HEK293 (cell line): ENCODE measurements around the gene SLC38A3.

Source experiments
- CTCF ChIA-PET: fragments of 350-600 bp; formaldehyde crosslinking; extraction: SDS; loops from one replicate; lab custom pipeline; 2021; ENCODE audit warnings: antibody characterized with exemption; lab: Yijun Ruan, JAX
- POLR2A ChIA-PET: fragments of 300-600 bp; formaldehyde crosslinking; extraction: SDS; loops from one replicate; lab custom pipeline; 2020; ENCODE audit warnings: antibody characterized with exemption, inconsistent platforms; lab: Yijun Ruan, JAX
- H3K27ac ChIP-seq: fragments of 200-500 bp; sonication (Bioruptor generic); 2 replicates; pipeline ENCODE4 v1.5.1; 2014; ENCODE audit warnings: low read depth, low read length, control low read depth, inconsistent platforms; ENCODE audit errors: extremely low read depth
- H3K36me3 ChIP-seq, 2 experiments: fragments of 200-500 bp in 1 of 2; sonication (Bioruptor generic) in 1 of 2; 1 replicate in 1 of 2; 2 replicates in 1 of 2; pipeline ENCODE4 v1.5.1; 2014 to 2017; ENCODE audit warnings: inconsistent platforms in 2 of 2, low read length in 2 of 2; ENCODE audit not compliant: control insufficient read depth in 2 of 2, insufficient read depth in 1 of 2
- H3K4me1 ChIP-seq: fragments of 200-500 bp; sonication (Bioruptor generic); 2 replicates; pipeline ENCODE4 v1.5.1; 2014; ENCODE audit warnings: mild to moderate bottlenecking, low read length, inconsistent platforms; ENCODE audit not compliant: control insufficient read depth, insufficient read depth
- H3K4me3 ChIP-seq: 2 replicates; pipeline ENCODE4 v1.5.1; 2011; ENCODE audit warnings: low read depth, mild to moderate bottlenecking, control low read depth, low read length, moderate library complexity
- H3K9me3 ChIP-seq: fragments of 200-500 bp; sonication (Bioruptor generic); 2 replicates; pipeline ENCODE4 v1.5.1; 2014; ENCODE audit warnings: low read depth, low read length, inconsistent platforms; ENCODE audit not compliant: control insufficient read depth, insufficient read depth
- REPIN1 ChIP-seq: fragments of 450-650 bp; formaldehyde crosslinking; IDR thresholded peaks from 2 replicates; pipeline ENCODE4 v1.5.1; 2017; ENCODE audit warnings: missing biosample characterization, missing genetic modification characterization, low read depth
- TCF7L2 ChIP-seq: IDR thresholded peaks from 2 replicates; pipeline ENCODE4 v1.6.1; 2011; ENCODE audit warnings: low read depth, mild to moderate bottlenecking, inconsistent platforms, low read length, moderate library complexity, borderline replicate concordance
- ZBTB21 ChIP-seq: fragments of 450-650 bp; formaldehyde crosslinking; IDR thresholded peaks from 2 replicates; pipeline ENCODE4 v1.5.1; 2017; ENCODE audit warnings: missing biosample characterization, missing genetic modification characterization
- ZBTB7A ChIP-seq: fragments of 450-650 bp; formaldehyde crosslinking; IDR thresholded peaks from 2 replicates; pipeline ENCODE4 v1.5.1; 2016; ENCODE audit warnings: low read depth, missing biosample characterization, missing genetic modification characterization
- ZFP37 ChIP-seq: fragments of 450-650 bp; formaldehyde crosslinking; IDR thresholded peaks from 2 replicates; pipeline ENCODE4 v1.5.1; 2016; ENCODE audit warnings: missing biosample characterization, missing genetic modification characterization
- ZIC2 ChIP-seq: fragments of 450-650 bp; formaldehyde crosslinking; IDR thresholded peaks from 2 replicates; pipeline ENCODE4 v1.5.1; 2016; ENCODE audit warnings: missing biosample characterization, missing genetic modification characterization
- ZNF132 ChIP-seq: fragments of 450-650 bp; formaldehyde crosslinking; IDR thresholded peaks from 2 replicates; pipeline ENCODE4 v1.5.1; 2017; ENCODE audit warnings: missing biosample characterization, missing genetic modification characterization, borderline replicate concordance
- ZNF350 ChIP-seq: fragments of 450-650 bp; formaldehyde crosslinking; IDR thresholded peaks from 2 replicates; pipeline ENCODE4 v1.5.0; 2017; ENCODE audit warnings: missing biosample characterization, mild to moderate bottlenecking, missing genetic modification characterization
- ZNF623 ChIP-seq: fragments of 450-650 bp; formaldehyde crosslinking; IDR thresholded peaks from 2 replicates; pipeline ENCODE4 v1.5.1; 2016; ENCODE audit warnings: missing biosample characterization, missing genetic modification characterization
- ZNF658 ChIP-seq: fragments of 450-650 bp; formaldehyde crosslinking; IDR thresholded peaks from 2 replicates; pipeline ENCODE4; 2016; ENCODE audit warnings: missing biosample characterization, missing genetic modification characterization
- ZNF785 ChIP-seq: fragments of 450-650 bp; formaldehyde crosslinking; IDR thresholded peaks from 2 replicates; pipeline ENCODE4 v1.5.1; 2016; ENCODE audit warnings: missing biosample characterization, missing genetic modification characterization
- TF ChIP-seq, protein P1 (sequence below): fragments of 450-650 bp; IDR thresholded peaks from 2 replicates; pipeline ENCODE4 v1.5.1; 2018; ENCODE audit warnings: missing biosample characterization, missing genetic modification characterization
- TF ChIP-seq, protein P2 (sequence below): fragments of 450-650 bp; formaldehyde crosslinking; IDR thresholded peaks from 2 replicates; pipeline ENCODE4; 2016; ENCODE audit warnings: missing biosample characterization, missing genetic modification characterization
- TF ChIP-seq, protein P3 (sequence below): fragments of 450-650 bp; formaldehyde crosslinking; IDR thresholded peaks from 2 replicates; pipeline ENCODE4 v1.5.1; 2017; ENCODE audit warnings: missing biosample characterization, missing genetic modification characterization
- TF ChIP-seq, protein P4 (sequence below): fragments of 450-650 bp; formaldehyde crosslinking; conservative IDR thresholded peaks from 2 replicates; pipeline ENCODE4 v1.5.1; 2016; ENCODE audit warnings: low read depth, missing biosample characterization, missing genetic modification characterization
- TF ChIP-seq, protein P5 (sequence below): fragments of 450-650 bp; formaldehyde crosslinking; IDR thresholded peaks from 2 replicates; pipeline ENCODE4 v1.5.1; 2016; ENCODE audit warnings: missing biosample characterization, missing genetic modification characterization

The SLC38A3 gene

DNA sequence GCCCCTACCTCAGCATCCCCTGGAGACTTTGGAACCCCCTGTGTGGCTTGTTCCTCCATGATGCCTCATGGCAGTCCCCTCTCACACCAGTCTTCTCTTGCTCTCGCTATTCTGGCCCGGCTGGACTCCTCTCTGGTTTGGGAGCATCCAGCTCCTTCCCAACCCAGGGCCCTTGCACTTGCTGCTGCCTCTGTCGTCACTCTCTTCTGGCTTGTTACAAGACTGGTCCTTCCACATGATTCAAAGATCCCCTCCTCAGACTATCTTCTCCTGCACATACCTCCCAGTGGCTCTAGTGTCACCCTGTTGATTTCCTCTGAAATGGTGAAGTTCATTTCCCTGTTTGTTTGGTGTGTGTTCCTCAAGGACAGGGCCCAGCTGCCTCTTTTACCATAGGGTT, 24.4 kb downstream of the SLC38A3 start:
- no peaks in the 10 kb centered on the region for H3K36me3 ChIP-seq
- no peaks in the 10 kb centered on the region for H3K9me3 ChIP-seq
- no peak overlapping the region for H3K27ac ChIP-seq
- POLR2A ChIA-PET = interaction anchor here (0.8 kb wide), 1 partner anchor 17 kb away, joined by 3 read pairs; no protein-coding TSS in a partner anchor
- CTCF ChIA-PET = interaction anchor here (0.7 to 6.2 kb wide), 11 partner anchors 9 to 95 kb away, joined by 3 to 56 read pairs (median 4); no protein-coding TSS in a partner anchor
- no peak for TF ChIP-seq ZNF785
- peak; percentile 63 for TF ChIP-seq ZNF623 (tag by site-specific recombination)
- TF ChIP-seq, protein P1, sequence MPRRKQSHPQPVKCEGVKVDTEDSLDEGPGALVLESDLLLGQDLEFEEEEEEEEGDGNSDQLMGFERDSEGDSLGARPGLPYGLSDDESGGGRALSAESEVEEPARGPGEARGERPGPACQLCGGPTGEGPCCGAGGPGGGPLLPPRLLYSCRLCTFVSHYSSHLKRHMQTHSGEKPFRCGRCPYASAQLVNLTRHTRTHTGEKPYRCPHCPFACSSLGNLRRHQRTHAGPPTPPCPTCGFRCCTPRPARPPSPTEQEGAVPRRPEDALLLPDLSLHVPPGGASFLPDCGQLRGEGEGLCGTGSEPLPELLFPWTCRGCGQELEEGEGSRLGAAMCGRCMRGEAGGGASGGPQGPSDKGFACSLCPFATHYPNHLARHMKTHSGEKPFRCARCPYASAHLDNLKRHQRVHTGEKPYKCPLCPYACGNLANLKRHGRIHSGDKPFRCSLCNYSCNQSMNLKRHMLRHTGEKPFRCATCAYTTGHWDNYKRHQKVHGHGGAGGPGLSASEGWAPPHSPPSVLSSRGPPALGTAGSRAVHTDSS (tag by site-specific recombination) = no peak
- TF ChIP-seq ZNF132 (tag by site-specific recombination) = no peak
- TF ChIP-seq, protein P2, sequence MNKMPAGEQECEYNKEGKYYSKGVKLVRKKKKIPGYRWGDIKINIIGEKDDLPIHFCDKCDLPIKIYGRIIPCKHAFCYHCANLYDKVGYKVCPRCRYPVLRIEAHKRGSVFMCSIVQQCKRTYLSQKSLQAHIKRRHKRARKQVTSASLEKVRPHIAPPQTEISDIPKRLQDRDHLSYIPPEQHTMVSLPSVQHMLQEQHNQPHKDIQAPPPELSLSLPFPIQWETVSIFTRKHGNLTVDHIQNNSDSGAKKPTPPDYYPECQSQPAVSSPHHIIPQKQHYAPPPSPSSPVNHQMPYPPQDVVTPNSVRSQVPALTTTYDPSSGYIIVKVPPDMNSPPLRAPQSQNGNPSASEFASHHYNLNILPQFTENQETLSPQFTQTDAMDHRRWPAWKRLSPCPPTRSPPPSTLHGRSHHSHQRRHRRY (tag by site-specific recombination) = no peak
- TF ChIP-seq REPIN1 (tag by site-specific recombination) = no peak
- TF ChIP-seq TCF7L2 = no peak
- TF ChIP-seq, all 188 proteins: peak for 1
- Histone ChIP-seq H3K4me3 (no peak overlapping the region), H3K4me1 (peaks cover 3% of the 10 kb centered on the region; the same call in 1 of the 2 replicates)

DNA sequence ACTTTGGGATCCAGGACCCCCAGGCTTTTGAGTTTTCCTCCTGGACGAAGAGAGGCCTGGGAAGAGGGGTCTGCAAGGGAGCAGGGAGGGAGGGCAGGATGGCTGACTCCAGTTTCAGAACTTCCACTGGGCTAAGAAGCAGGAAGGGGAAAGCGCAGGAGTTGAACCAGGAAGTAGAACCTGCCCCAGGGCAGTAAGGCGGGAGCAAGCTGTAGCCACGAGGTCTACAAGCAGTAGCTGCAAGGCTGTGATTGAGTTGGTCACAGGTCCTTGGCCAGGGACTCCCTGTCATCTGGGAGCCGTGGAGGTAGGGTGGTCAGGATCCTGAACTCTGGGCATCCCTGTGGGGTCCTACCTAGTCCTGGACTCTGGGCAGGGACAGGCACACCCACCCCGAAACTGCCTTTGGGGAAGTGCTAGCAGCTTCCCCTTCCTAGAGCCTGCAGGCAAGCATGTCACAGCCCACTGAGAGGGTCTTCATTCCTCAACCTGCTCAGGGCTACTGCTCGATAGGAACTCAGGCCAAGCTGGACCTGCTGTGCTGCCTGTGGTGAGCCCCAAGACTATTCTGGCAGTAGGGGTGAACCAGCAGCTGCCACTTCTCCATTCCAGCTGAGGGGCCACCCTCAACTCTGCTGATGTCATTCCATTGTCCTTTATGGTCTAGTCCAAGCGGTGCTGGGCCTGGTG, 25.2 kb downstream of the SLC38A3 start:
- POLR2A ChIA-PET = interaction anchor here (0.8 kb wide), 1 partner anchor 16 kb away, joined by 3 read pairs; no protein-coding TSS in a partner anchor
- H3K4me3 ChIP-seq = no peak overlapping the region
- CTCF ChIA-PET = interaction anchor here (0.9 to 6.2 kb wide), 7 partner anchors 8 to 95 kb away, joined by 4 to 56 read pairs (median 6); no protein-coding TSS in a partner anchor
- H3K36me3 ChIP-seq = no peaks in the 10 kb centered on the region
- H3K4me1 ChIP-seq = peaks cover 3% of the 10 kb centered on the region; the same call in 1 of the 2 replicates
- H3K9me3 ChIP-seq = no peaks in the 10 kb centered on the region
- H3K27ac ChIP-seq = no peak overlapping the region
- TF ChIP-seq ZIC2 = peak; percentile 58
- TF ChIP-seq ZFP37 (tag by site-specific recombination) = no peak
- TF ChIP-seq, protein P3, sequence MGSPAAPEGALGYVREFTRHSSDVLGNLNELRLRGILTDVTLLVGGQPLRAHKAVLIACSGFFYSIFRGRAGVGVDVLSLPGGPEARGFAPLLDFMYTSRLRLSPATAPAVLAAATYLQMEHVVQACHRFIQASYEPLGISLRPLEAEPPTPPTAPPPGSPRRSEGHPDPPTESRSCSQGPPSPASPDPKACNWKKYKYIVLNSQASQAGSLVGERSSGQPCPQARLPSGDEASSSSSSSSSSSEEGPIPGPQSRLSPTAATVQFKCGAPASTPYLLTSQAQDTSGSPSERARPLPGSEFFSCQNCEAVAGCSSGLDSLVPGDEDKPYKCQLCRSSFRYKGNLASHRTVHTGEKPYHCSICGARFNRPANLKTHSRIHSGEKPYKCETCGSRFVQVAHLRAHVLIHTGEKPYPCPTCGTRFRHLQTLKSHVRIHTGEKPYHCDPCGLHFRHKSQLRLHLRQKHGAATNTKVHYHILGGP (tag by site-specific recombination) = no peak
- TF ChIP-seq, protein P4, sequence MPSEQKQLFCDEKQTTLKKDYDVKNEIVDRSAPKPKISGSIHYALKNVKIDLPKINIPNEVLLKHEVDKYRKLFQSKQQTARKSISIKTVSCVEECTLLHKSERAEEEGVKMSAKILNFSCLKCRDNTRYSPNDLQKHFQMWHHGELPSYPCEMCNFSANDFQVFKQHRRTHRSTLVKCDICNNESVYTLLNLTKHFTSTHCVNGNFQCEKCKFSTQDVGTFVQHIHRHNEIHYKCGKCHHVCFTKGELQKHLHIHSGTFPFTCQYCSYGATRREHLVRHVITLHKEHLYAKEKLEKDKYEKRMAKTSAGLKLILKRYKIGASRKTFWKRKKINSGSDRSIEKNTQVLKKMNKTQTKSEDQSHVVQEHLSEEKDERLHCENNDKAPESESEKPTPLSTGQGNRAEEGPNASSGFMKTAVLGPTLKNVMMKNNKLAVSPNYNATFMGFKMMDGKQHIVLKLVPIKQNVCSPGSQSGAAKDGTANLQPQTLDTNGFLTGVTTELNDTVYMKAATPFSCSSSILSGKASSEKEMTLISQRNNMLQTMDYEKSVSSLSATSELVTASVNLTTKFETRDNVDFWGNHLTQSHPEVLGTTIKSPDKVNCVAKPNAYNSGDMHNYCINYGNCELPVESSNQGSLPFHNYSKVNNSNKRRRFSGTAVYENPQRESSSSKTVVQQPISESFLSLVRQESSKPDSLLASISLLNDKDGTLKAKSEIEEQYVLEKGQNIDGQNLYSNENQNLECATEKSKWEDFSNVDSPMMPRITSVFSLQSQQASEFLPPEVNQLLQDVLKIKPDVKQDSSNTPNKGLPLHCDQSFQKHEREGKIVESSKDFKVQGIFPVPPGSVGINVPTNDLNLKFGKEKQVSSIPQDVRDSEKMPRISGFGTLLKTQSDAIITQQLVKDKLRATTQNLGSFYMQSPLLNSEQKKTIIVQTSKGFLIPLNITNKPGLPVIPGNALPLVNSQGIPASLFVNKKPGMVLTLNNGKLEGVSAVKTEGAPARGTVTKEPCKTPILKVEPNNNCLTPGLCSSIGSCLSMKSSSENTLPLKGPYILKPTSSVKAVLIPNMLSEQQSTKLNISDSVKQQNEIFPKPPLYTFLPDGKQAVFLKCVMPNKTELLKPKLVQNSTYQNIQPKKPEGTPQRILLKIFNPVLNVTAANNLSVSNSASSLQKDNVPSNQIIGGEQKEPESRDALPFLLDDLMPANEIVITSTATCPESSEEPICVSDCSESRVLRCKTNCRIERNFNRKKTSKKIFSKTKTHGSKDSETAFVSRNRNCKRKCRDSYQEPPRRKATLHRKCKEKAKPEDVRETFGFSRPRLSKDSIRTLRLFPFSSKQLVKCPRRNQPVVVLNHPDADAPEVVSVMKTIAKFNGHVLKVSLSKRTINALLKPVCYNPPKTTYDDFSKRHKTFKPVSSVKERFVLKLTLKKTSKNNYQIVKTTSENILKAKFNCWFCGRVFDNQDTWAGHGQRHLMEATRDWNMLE (tag by site-specific recombination) = no peak
- TF ChIP-seq ZBTB21 (tag by site-specific recombination) = no peak
- TF ChIP-seq ZNF350 (tag by site-specific recombination) = no peak
- TF ChIP-seq ZBTB7A (tag by site-specific recombination) = no peak
- no peak for TF ChIP-seq ZNF658 (tag by site-specific recombination)
- TF ChIP-seq, protein P5, sequence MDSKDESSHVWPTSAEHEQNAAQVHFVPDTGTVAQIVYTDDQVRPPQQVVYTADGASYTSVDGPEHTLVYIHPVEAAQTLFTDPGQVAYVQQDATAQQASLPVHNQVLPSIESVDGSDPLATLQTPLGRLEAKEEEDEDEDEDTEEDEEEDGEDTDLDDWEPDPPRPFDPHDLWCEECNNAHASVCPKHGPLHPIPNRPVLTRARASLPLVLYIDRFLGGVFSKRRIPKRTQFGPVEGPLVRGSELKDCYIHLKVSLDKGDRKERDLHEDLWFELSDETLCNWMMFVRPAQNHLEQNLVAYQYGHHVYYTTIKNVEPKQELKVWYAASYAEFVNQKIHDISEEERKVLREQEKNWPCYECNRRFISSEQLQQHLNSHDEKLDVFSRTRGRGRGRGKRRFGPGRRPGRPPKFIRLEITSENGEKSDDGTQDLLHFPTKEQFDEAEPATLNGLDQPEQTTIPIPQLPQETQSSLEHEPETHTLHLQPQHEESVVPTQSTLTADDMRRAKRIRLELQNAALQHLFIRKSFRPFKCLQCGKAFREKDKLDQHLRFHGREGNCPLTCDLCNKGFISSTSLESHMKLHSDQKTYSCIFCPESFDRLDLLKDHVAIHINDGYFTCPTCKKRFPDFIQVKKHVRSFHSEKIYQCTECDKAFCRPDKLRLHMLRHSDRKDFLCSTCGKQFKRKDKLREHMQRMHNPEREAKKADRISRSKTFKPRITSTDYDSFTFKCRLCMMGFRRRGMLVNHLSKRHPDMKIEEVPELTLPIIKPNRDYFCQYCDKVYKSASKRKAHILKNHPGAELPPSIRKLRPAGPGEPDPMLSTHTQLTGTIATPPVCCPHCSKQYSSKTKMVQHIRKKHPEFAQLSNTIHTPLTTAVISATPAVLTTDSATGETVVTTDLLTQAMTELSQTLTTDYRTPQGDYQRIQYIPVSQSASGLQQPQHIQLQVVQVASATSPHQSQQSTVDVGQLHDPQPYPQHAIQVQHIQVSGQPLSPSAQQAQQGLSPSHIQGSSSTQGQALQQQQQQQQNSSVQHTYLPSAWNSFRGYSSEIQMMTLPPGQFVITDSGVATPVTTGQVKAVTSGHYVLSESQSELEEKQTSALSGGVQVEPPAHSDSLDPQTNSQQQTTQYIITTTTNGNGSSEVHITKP (tag by site-specific recombination) = peak; percentile 63
